Vagina (tissue), 2 donors: ENCODE data around the gene OSTN.
"Not testable (repeated sequence)": the region's sequence is repeated elsewhere in the genome, so short reads cannot be mapped to it uniquely, and the experiment has no call there.

Experiments used
- CTCF ChIP-seq, 3 experiments: fragments of 450-650 bp in 2 of 3; fragments of 200-600 bp in 1 of 3; sonication (generic) in 1 of 3; IDR thresholded peaks; one replicate each; pipeline ENCODE4 v1.5.1; 2017 to 2019; ENCODE audit warnings: antibody characterized with exemption in 3 of 3, mild to moderate bottlenecking in 2 of 3, moderate library complexity in 2 of 3
- POLR2A ChIP-seq, 2 donors: fragments of 450-650 bp; IDR thresholded peaks; one replicate each; pipeline ENCODE4 v1.6.1; 2017; ENCODE audit warnings: antibody characterized with exemption in 2 of 2, mild to moderate bottlenecking in 2 of 2, moderate library complexity in 2 of 2

DNA sequence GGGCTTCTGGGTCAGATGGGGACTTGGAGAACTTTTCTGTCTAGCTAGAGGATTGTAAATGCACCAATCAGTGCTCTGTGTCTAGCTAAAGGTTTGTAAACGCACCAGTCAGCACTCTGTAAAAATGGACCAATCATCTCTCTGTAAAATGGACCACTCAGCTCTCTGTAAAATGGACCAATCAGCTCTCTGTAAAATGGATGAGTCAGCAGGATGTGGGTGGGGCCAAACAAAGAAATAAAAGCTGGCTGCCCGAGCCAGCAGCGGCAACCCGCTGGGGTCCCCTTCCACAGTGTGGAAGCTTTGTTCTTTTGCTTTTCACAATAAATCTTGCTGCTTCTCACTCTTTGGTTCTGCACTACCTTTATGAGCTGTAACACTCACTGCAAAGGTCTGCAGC, 6.8 kb upstream of the OSTN start:
- TF ChIP-seq CTCF, POLR2A (IDR thresholded peaks at IDR 0.05): not testable (repeated sequence)
